IPS DF 4.7 (cell line): ENCODE data around the gene MAD2L2.

Experiments
- DNase-seq: peaks from one replicate; pipeline ENCODE4 v3.0.0-alpha.2; 2013; ENCODE audit warnings: low spot score; ENCODE audit errors: extremely low read depth

The MAD2L2 gene

GRCh38 chr1:11704691-11705475 is 23.9 kb upstream of the MAD2L2 start:
- DNase-seq = no peak

GRCh38 chr1:11704194-11704529 is 23.2 kb upstream of the MAD2L2 start:
- DNase-seq = no peak

GRCh38 chr1:11703357-11704193 is 22.6 kb upstream of the MAD2L2 start:
- DNase-seq = no peak

GRCh38 chr1:11701981-11702803 is 21.2 kb upstream of the MAD2L2 start:
- DNase-seq = no peak

- DNase-seq = no peak
These were observed 20.6 kb upstream of the MAD2L2 start for GRCh38 chr1:11701551-11701961.

- DNase-seq = no peak
These were observed 19.9 kb upstream of the MAD2L2 start for GRCh38 chr1:11700601-11701467.

- no peak for DNase-seq
These were observed 16.9 kb upstream of the MAD2L2 start for GRCh38 chr1:11697893-11698210.

- no peak for DNase-seq
These were observed 16.4 kb upstream of the MAD2L2 start for GRCh38 chr1:11697188-11697892.

GRCh38 chr1:11695861-11696260 is 14.9 kb upstream of the MAD2L2 start:
- no peak for DNase-seq

- DNase-seq = no peak
These were observed 13.0 kb upstream of the MAD2L2 start for GRCh38 chr1:11693917-11694316.

GRCh38 chr1:11693024-11693590 is 12.2 kb upstream of the MAD2L2 start:
- no peak for DNase-seq

- DNase-seq = no peak
These were observed 11.2 kb upstream of the MAD2L2 start for GRCh38 chr1:11691928-11692711.

- no peak for DNase-seq
These were observed 10.5 kb upstream of the MAD2L2 start, which contains the start of gene DRAXIN for GRCh38 chr1:11691302-11691914. DRAXIN (plus strand) TSS chr1:11691710; CDS start chr1:11706259, 14,549 bp downstream.

- DNase-seq = no peak
These were observed 9.7 kb upstream of the MAD2L2 start for GRCh38 chr1:11690397-11691301.

GRCh38 chr1:11688506-11688905 is 7.6 kb upstream of the MAD2L2 start:
- no peak for DNase-seq

- DNase-seq = no peak
These were observed 4.3 kb upstream of the MAD2L2 start for GRCh38 chr1:11685210-11685752.

- no peak for DNase-seq
These were observed 3.1 kb upstream of the MAD2L2 start for GRCh38 chr1:11684070-11684469.
